GM12865 (cell line): Measurements from ENCODE around the gene MARCHF4.

ENCODE experiments used
- DNase-seq: peaks from one replicate; pipeline ENCODE4 v3.0.0; 2010; ENCODE audit warnings: low read depth
- H3K4me3 ChIP-seq: 2 replicates; pipeline ENCODE4 v1.5.1; 2011; ENCODE audit warnings: mild to moderate bottlenecking, low read depth, low read length, control low read depth
- CTCF ChIP-seq: IDR thresholded peaks from 2 replicates; pipeline ENCODE4 v1.5.1; 2011; ENCODE audit warnings: low read length, control low read depth, low read depth, inconsistent platforms; ENCODE audit not compliant: insufficient read depth; ENCODE audit errors: missing control alignments

MARCHF4 gene

GRCh38 chr2:216375286-216375685 is 3.0 kb upstream of the MARCHF4 start:
- H3K4me3 ChIP-seq: no peak overlapping the region
- no peak for TF ChIP-seq CTCF
- DNase-seq: no peak

GRCh38 chr2:216373896-216374295 is 1.6 kb upstream of the MARCHF4 start:
- TF ChIP-seq CTCF: no peak
- H3K4me3 ChIP-seq: no peak overlapping the region
- DNase-seq: no peak

- no peak for TF ChIP-seq CTCF
- DNase-seq: no peak
- no peak overlapping the region for H3K4me3 ChIP-seq
Measured at GRCh38 chr2:216372761-216373291, 543 bp upstream of the MARCHF4 start.

- TF ChIP-seq CTCF: no peak
- no peak for DNase-seq
Measured at GRCh38 chr2:216370961-216371712, 1.1 kb downstream of the MARCHF4 start.

GRCh38 chr2:216369821-216370220 is 2.5 kb downstream of the MARCHF4 start:
- no peak overlapping the region for H3K4me3 ChIP-seq
- no peak for TF ChIP-seq CTCF
- DNase-seq: no peak

More at GRCh38 chr2:216370961-216371712, 1.1 kb downstream of the MARCHF4 start:
- no peak overlapping the region for H3K4me3 ChIP-seq

- TF ChIP-seq CTCF: no peak
- no peak for DNase-seq
- H3K4me3 ChIP-seq: no peak overlapping the region
Measured at GRCh38 chr2:216366777-216367471, 5.4 kb downstream of the MARCHF4 start.
